GM18526 (cell line): Measurements from ENCODE around the gene TNPO2.

Experiments used
- POLR2A ChIP-seq: IDR thresholded peaks from 3 replicates; pipeline ENCODE4 v1.6.1; 2011; ENCODE audit not compliant: insufficient read length; ENCODE audit errors: extremely low read depth

The TNPO2 gene

DNA sequence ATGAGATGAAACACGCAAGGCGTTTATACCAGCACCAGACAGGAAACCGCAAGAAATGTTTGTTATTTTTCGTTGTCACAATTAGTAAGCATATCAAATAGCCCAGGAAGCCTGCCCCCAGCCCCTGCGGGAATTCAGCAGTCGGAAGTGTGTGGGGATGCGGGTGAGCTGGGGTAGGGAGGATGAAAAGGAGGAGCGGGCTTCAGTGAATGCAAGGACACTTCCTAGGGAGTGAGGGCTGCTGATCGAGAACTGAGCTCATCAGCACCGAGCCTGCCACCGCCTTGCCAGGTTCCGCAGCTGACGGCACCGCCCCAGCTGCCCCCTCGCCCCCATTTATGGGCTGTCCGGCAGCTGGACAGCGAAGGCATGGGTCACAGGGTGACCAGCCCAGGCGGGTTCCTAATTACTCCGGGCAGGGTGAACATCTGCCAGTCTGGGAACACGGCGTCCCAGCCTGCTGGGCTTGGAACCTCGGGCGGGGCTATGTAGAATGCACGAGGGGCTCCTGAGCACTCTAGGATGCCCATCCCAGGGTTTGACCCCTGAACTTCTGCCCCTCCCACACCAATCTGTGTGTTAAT lies 26.3 kb upstream of the TNPO2 start:
- no peak for TF ChIP-seq POLR2A

DNA sequence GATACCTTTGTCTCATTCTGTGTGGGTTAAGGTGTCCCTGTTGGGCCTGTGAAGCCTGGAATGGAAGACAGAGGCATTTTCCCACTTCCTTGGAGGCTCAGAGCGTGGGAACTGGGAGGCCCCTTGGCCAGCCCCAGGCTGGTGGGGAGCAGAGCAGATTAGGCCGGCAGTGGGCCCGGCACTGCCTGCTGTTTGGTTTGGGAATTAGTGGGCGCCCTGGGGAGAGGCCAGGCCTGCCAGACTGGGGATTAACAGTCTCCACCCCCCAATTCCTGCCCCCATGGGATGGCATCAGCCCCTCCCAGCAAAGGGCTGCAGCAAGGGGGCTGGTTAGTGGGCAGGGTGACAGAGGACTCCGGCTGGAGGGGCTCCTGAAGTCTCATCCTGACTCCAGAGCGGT lies 24.8 kb upstream of the TNPO2 start:
- TF ChIP-seq POLR2A, result no peak

GRCh38 chr19:12745166-12745897 lies 21.6 kb upstream of the TNPO2 start:
- no peak for TF ChIP-seq POLR2A

DNA sequence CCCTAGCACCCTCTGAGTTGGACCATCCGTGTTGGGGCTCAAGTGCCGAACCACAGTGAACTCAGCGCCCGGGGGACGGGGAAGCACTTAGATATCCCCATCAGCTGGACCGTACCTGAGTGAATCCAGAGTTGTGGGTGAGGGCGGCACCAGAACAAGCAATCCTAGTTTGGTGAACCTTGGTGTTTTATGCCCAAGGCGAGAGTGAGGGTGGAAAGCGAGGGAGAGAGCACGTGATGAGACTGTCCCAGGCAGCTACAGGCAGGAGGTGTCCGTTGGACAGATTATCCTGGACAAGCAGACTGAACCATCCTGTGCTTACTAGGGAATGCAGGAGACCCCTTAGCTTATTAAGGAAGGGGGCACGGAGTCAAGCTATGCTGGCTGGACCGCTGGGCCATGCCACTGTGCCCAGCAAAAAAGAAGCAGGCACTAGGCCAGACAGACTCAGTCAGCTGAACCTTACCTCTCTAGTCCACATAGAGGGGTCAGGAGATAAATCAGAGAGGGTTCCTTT lies 14.2 kb upstream of the TNPO2 start:
- no peak for TF ChIP-seq POLR2A

DNA sequence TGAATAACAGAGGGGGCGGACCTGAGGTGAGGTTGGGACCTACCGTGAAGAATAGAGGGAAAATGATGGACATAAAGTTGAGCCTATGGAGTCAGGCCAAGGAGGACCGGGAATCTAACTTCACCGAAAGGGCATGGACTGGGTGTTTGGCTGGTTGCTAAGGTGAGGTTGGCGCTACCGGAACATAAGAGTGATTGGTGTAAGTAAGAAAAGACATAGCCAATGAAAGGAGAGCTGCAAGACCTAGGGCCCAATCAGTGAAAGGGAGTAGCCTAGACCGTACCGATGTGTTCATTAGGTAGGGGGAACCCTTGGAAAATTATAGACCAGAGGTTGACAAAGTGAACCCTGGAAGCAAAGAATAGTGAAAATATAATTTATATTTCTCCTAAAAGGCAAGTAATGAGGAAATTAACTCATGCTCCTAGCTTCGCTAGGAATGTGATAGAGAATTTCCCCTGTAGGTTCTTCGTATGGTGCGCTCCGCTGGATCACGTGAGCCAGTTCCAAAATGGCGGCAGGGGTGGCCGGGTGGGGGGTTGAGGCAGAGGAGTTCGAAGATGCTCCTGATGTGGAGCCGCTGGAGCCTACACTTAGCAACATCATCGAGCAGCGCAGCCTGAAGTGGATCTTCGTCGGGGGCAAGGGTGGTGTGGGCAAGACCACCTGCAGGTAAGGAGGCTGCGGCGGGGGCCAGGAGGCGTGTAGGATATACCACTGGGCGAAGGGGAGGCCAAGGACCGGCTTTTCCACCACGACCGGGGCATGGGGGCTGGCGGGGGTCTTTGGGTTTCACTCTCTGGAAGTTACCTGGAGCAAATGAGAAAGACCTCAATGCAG lies 13.5 kb upstream of the TNPO2 start, which contains the start of gene GET3:
GET3 (plus strand) TSS at position 503 of the 840 bp plus-strand sequence; CDS start at position 512, 9 bp downstream.
- TF ChIP-seq POLR2A, result peak; percentile 86

- TF ChIP-seq POLR2A, result no peak
These were observed 9.9 kb upstream of the TNPO2 start for GRCh38 chr19:12733369-12734214.

- TF ChIP-seq POLR2A, result no peak
These were observed 7.6 kb upstream of the TNPO2 start for GRCh38 chr19:12731337-12731736.

- no peak for TF ChIP-seq POLR2A
These were observed 6.3 kb upstream of the TNPO2 start for GRCh38 chr19:12730064-12730463.

DNA sequence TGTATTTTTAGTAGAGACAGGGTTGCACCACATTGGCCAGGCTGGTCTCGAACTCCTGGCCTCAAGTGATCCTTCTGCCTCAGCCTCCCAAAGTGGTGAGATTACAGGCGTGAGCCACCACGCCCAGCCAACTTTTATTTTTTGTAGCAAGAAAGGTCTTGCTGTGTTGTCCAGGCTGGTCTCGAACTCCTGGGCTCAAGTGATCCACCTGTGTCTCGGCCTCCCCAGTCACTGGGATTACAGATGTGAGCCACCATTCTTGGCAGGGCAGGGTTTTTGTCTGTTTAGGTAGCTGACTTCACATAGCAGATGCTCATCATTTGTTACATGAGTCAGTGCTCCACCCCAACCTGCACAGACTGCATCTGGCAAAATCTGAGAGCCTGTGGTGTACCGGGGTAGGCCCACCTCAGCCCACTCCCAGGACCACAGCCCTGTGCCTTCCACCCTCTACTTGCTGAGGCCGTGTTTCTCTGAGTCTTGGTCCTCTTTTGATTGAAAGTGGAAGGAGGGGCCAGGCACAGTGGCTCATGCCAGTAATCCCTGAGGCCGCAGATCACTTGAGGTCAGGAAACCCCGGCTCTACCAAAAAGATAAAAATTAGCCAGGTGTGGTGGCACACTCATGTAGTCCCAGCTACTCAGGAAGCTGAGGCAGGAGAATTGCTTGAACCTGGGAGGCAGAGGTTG lies 4.2 kb upstream of the TNPO2 start:
- TF ChIP-seq POLR2A, result no peak

GRCh38 chr19:12726988-12727316 lies 3.2 kb upstream of the TNPO2 start:
- no peak for TF ChIP-seq POLR2A

DNA sequence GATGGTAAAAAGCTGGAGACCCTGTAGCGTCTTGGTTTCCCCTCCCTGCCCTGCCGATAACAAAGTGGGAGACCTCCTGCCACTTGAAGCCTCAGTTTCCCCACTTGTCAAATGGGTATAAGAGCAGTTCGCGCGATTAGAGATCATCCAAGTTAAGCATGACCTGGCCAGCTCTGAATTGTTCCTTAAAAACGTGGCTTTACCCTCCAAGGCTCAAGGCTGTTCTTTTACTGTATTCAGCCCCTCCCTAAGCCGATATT lies 421 bp downstream of the TNPO2 start:
- no peak for TF ChIP-seq POLR2A

- TF ChIP-seq POLR2A, result peak; percentile 63
These were observed 959 bp downstream of the TNPO2 start for GRCh38 chr19:12722566-12723380.

DNA sequence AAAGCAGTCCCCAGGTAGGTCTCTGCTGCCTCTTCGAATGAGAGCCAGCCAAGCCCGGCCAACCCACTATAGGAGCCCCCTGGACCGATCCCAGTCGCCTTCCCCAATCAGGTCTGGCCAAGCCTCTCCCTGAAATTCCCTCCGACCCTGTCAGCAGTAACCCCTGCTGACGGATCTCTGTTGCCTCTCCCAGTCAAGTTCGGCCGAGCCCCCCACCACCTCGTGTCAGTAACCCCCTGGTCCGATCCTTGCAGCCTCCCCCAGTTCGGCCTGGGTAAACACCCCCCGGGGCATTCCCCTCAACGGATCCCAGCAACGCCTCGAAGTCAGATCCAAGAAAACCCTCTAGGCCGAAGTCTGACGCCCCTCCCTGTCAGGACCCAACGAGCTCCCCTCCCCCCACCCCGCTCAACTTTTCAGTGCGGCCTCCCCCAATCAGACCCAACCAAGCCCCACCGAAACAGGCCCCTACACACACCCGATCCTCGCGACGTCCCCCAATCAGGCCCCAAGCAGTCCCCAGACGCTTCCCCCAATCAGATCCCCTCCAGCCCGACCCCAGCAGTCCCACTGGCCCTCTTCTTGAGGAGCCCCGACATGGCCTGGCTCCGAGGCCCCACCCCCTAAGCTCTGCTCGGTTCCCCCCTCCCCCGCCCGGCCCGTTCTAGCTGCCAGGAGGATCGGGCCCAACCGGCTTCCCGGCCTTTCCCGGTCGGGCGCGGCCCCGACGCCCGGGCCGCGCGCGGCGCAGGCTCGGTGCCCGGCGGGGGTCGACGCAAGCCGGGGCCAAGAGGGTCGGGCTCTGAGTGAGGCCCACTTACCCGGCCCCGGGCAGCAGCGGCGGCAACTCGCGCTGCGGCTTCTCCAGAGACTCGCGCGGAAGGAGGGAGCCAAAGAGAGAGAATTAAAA lies 1.8 kb downstream of the TNPO2 start:
- TF ChIP-seq POLR2A, result peak; percentile 36
